ENCODE measurements around the gene KRTAP10-12. TPM values are rescaled to one million over a fixed set of nuclear protein-coding genes. Genes with fewer than 3 reads are reported as not detected.
"Not testable (repeated sequence)": the region's sequence is repeated elsewhere in the genome, so short reads cannot be mapped to it uniquely, and the experiment has no call there.

KRTAP10-12 gene, protein sequence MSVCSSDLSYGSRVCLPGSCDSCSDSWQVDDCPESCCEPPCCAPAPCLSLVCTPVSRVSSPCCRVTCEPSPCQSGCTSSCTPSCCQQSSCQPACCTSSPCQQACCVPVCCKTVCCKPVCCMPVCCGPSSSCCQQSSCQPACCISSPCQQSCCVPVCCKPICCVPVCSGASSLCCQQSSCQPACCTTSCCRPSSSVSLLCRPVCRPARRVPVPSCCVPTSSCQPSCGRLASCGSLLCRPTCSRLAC
- total RNA-seq: not detected

DNA sequence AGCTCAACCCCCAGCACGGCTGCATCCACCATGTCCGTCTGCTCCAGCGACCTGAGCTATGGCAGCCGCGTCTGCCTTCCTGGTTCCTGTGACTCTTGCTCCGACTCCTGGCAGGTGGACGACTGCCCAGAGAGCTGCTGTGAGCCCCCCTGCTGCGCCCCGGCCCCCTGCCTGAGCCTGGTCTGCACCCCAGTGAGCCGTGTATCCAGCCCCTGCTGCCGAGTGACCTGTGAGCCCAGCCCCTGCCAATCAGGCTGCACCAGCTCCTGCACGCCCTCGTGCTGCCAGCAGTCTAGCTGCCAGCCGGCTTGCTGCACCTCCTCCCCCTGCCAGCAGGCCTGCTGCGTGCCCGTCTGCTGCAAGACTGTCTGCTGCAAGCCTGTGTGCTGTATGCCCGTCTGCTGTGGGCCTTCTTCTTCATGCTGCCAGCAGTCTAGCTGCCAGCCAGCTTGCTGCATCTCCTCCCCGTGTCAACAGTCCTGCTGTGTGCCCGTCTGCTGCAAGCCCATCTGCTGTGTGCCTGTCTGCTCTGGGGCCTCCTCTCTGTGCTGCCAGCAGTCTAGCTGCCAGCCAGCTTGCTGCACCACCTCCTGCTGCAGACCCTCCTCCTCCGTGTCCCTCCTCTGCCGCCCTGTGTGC, at the start of gene KRTAP10-12:
Gene KRTAP10-12, plus strand, starts transcription at position 1 of the 639 bp plus-strand sequence. Its CDS starts 30 bp downstream, at position 31.
- H3K4me3 ChIP-seq; H3K36me3 ChIP-seq; H3K4me1 ChIP-seq; H3K9me3 ChIP-seq; H3K27ac ChIP-seq; intact Hi-C loops (cut with DNase I); DNase-seq; H3K9ac ChIP-seq (ENCODE audit: low read depth in 2 of 2, low read length in 2 of 2): not testable (repeated sequence)
- peaks cover 11% of the 10 kb centered on the region for H3K27me3 ChIP-seq

DNA sequence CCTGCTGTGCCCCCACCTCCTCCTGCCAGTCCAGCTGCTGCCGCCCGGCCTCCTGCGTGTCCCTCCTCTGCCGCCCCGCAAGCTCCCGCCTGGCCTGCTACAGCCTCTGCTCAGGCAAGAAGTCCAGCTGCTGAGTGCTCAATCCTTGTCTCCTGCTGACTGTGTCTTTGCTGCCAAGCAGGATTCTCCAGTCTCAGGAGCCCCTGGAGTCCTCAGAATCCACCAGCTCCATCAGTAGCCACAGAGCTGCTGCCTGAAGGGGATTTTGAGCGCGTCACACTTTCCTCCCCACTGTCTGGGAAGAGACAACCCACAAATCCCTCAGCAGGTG, 49.8 kb upstream of the KRTAP10-12 start:
- Histone ChIP-seq H3K4me1 (no peaks in the 10 kb centered on the region), H3K4me3 (no peak overlapping the region), H3K36me3 (no peaks in the 10 kb centered on the region), H3K9me3 (no peaks in the 10 kb centered on the region), H3K9ac (ENCODE audit: low read depth in 2 of 2, low read length in 2 of 2) (no peak overlapping the region), H3K27ac (no peak overlapping the region), H3K27me3 (no peaks in the 10 kb centered on the region)
- intact Hi-C loops (cut with DNase I): no loop called here
- no peak for DNase-seq
- TF ChIP-seq, protein P1, sequence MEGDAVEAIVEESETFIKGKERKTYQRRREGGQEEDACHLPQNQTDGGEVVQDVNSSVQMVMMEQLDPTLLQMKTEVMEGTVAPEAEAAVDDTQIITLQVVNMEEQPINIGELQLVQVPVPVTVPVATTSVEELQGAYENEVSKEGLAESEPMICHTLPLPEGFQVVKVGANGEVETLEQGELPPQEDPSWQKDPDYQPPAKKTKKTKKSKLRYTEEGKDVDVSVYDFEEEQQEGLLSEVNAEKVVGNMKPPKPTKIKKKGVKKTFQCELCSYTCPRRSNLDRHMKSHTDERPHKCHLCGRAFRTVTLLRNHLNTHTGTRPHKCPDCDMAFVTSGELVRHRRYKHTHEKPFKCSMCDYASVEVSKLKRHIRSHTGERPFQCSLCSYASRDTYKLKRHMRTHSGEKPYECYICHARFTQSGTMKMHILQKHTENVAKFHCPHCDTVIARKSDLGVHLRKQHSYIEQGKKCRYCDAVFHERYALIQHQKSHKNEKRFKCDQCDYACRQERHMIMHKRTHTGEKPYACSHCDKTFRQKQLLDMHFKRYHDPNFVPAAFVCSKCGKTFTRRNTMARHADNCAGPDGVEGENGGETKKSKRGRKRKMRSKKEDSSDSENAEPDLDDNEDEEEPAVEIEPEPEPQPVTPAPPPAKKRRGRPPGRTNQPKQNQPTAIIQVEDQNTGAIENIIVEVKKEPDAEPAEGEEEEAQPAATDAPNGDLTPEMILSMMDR (IDR thresholded peaks at IDR 0.05): no peak

DNA sequence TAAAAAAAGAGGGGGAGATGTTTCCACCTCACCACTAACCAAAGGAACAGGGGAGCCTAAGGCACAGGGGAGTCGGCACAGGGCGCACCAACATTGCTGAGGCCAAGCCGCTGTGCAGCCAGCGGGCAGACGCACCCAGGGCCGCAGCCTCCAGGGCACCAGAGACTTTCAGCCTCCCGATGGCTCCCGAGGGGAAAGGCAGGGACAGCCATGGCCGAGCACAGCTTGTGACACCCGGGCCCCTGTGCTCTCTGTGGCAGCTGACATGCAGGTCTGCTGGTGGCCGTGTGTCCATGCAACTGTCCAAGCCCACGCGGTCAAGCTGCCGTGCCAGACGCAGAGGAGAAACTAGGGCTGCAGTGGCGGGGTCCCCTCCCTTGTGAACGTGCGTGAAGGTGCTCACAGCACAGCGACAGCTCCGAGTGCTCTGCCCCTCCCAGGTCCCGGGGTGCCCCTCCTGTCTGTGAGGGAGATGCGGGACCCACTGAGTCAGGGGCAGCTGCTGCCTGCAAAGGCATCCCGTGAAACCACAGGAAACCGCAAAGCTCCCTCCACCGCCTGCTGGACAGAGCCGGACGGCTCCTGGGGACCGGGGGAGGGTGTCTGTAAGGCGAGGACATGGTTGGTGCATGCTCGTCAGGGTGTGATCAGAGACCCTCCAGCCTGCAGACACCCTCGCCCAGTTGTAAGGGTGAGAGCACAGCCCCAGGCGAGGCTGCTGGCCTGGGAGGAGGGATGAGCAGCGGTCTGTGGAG, 48.2 kb upstream of the KRTAP10-12 start:
- Histone ChIP-seq H3K9ac (ENCODE audit: low read depth in 2 of 2, low read length in 2 of 2) (no peak overlapping the region), H3K36me3 (no peaks in the 10 kb centered on the region), H3K9me3 (no peaks in the 10 kb centered on the region), H3K27me3 (no peaks in the 10 kb centered on the region), H3K4me3 (no peak overlapping the region), H3K27ac (no peak overlapping the region), H3K4me1 (no peaks in the 10 kb centered on the region)
- TF ChIP-seq, protein P1 (IDR thresholded peaks at IDR 0.05): no peak
- no peak for DNase-seq
- intact Hi-C loops (cut with DNase I): no loop called here

DNA sequence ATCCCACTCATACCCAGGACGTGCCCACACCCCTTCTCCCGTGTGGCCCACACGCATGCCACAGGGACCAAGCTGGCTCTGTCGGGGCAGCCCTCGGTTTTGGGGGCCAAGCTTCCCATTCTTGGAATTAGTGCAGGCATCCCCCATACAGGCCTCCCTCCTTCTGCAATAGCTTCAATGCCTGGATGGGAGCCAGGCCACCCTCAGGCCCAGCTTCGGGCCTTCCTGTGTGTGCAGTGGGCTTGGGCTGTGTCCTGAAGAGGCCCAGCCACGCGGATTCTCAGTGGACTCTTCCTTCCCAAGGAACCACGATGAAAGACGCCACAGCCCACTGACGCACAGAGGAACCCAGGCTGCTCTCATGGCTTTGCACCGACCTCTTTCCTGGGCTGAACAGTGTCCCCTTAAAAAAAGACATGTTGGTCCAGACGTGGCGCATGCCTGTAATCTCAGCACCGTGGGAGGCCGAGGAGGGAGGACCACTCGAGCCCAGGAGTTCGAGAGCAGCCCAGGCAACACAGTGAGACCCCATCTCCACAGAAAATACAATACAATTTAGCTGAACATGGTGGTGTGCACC, 47.4 kb upstream of the KRTAP10-12 start:
- TF ChIP-seq, protein P1 (IDR thresholded peaks at IDR 0.05): no peak
- H3K9me3 ChIP-seq: no peaks in the 10 kb centered on the region
- no peaks in the 10 kb centered on the region for H3K36me3 ChIP-seq
- H3K4me3 ChIP-seq: no peak overlapping the region
- intact Hi-C loops (cut with DNase I): no loop called here
- no peak for DNase-seq
- no peaks in the 10 kb centered on the region for H3K4me1 ChIP-seq
- no peak overlapping the region for H3K27ac ChIP-seq
- no peak overlapping the region for H3K9ac ChIP-seq (ENCODE audit: low read depth in 2 of 2, low read length in 2 of 2)
- no peaks in the 10 kb centered on the region for H3K27me3 ChIP-seq

DNA sequence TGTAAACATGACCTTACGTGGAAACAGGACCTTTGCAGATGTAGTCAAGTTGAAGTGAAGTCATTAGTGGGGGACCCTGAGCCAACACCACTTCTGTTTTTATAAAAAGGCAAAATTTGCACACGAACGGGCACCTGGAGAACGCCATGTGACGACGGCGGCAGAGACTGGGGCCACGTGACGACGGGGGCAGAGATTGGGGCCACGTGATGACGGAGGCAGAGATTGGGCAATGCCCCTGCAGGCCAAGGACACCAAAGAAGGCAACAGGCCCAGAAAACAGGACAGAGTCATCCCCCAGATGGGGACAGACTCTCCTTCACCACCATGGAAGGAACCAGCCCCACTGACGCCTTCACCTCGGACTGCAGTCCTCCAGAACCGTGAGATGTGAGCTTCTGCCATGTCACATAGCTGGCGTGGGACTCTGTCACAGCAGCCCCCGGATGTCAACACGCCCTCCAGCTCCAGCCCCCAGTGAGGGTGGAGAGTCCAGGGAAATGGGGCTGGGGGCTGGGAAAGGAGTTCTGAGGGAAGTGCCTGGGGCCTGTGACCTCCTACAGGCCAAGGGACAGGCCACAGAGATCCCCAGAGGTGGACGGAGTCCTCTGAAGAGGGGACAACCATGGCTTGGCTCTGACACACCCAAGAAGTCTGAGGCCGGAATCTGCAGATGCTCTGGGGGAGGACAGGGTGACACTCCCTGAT, 46.6 kb upstream of the KRTAP10-12 start:
- intact Hi-C loops (cut with DNase I): no loop called here
- H3K36me3 ChIP-seq: no peaks in the 10 kb centered on the region
- no peak overlapping the region for H3K27ac ChIP-seq
- no peak overlapping the region for H3K9ac ChIP-seq (ENCODE audit: low read depth in 2 of 2, low read length in 2 of 2)
- TF ChIP-seq, protein P1 (IDR thresholded peaks at IDR 0.05): no peak
- no peak for DNase-seq
- no peaks in the 10 kb centered on the region for H3K9me3 ChIP-seq
- H3K27me3 ChIP-seq: no peaks in the 10 kb centered on the region
- no peaks in the 10 kb centered on the region for H3K4me1 ChIP-seq
- H3K4me3 ChIP-seq: no peak overlapping the region
